GM23248 (cell line): Measurements from ENCODE around the gene CHST13.

Source experiments
- EZH2 ChIP-seq: fragments of 200-600 bp; sonication (generic); IDR thresholded peaks from 2 replicates; pipeline ENCODE4 v1.6.1; 2018; ENCODE audit warnings: antibody characterized with exemption, mild to moderate bottlenecking; ENCODE audit not compliant: insufficient read depth, poor library complexity, severe bottlenecking
- EZH2phosphoT487 ChIP-seq: fragments of 200-600 bp; sonication (generic); IDR thresholded peaks from 2 replicates; pipeline ENCODE4 v1.6.1; 2018; ENCODE audit warnings: antibody characterized with exemption, moderate library complexity, mild to moderate bottlenecking, low read depth; ENCODE audit not compliant: insufficient read depth

- TF ChIP-seq EZH2, result no peak
- no peak for TF ChIP-seq EZH2phosphoT487
Measured at GRCh38 chr3:126528800-126529541, 5.0 kb downstream of the CHST13 start.
